ENCODE measurements around the gene SPECC1.
"Not testable (repeated sequence)": the region's sequence is repeated elsewhere in the genome, so short reads cannot be mapped to it uniquely, and the experiment has no call there.

Gene SPECC1

GRCh38 chr17:20214794-20215193 lies 205.6 kb downstream of the SPECC1 start:
- DNase-seq: peak; percentile 3 to 29

GRCh38 chr17:20216154-20216815 lies 207.1 kb downstream of the SPECC1 start:
- DNase-seq: peak in 1 of 2 experiments; percentile 1

GRCh38 chr17:20216853-20217252 lies 207.7 kb downstream of the SPECC1 start:
- DNase-seq: no peak

DNA sequence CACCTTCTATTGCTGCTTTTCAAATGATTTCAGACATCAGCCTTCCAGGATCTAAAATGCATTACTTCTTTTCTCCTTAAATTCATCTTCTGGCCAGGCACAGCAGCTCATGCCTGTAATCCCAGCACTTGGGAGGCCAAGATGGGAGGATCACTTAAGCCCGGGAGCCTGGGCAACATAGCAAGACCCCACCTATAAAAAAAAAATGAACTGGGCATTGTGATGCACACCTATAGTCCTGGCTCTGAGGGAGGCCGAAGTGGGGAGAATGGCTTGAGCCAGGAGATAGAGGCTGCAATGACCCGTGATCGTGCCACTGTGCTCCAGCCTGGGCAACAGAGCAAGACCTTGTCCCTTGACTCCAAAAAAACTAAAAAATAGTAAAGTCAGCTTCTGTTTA lies 208.5 kb downstream of the SPECC1 start:
- no peak for DNase-seq

- no peak for DNase-seq
These were observed 209.1 kb downstream of the SPECC1 start for GRCh38 chr17:20218272-20218671.

- no peak for DNase-seq
These were observed 214.7 kb downstream of the SPECC1 start for GRCh38 chr17:20223808-20224328.

- no peak for DNase-seq
These were observed 215.2 kb downstream of the SPECC1 start for GRCh38 chr17:20224379-20224778.

GRCh38 chr17:20225162-20226115 lies 216.3 kb downstream of the SPECC1 start:
- DNase-seq: no peak

DNA sequence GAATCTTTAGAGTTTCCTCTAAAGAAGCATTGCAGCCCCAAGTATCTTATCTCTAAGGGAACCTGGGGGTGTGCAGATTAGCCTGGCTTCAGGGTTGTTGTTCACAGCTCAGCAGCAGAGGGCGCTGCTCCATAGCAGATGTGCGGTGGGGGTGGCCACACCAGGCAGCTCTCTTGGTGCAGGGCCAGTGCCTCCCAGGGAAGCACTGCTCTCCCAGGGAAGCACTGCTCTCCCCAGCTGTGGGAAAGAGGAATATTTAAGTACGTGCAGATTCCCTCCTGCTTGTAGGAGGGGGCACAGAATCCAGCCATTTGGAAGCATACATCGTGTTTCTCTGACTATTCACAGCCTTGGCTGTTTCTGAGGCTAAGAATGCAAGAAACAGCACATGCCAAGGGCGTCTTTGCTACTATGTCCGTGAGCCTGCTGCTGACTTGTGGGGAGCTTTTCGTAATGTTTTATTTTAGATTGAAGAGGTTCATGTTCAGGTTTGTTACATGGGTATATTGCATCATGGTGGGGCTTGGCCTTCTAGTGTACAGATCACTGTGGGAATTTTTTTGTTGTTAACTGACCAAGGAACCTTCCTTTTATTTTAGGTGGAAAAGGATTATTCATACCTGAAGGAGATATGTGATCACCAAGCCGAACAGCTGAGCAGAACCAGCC lies 217.8 kb downstream of the SPECC1 start:
- DNase-seq: peak; percentile 43 to 52

DNA sequence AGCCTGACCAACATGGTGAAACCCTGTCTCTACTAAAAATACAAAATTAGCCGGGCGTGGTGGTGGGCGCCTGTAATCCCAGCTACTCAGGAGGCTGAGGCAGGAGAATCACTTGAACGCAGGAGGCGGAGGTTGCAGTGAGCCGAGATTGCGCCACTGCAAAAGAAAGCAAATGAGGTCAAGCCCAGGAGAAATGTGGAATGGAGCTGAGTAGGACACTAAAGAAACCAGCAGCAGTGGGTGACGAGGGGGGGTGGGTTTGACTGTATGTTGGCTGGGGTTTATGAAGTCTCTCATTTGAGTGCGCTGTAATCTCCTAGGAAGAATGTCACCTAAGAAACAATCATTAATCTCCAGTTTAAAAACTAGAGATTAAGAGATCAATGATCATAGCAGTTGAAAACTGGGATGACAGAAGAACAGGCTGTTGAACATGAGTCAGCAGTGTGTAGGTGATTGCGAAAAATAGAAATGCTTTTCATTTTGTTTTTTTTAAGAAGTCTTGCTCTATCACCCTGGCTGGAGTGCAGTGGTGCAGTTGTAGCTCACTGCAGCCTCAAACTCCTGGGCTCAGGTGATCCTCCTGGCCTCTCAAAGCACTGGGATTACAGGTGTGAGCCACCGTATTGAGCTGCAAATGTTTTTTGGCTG lies 218.7 kb downstream of the SPECC1 start:
- not testable (repeated sequence) for DNase-seq

- no peak for DNase-seq
These were observed 219.3 kb downstream of the SPECC1 start for GRCh38 chr17:20228410-20228809.

GRCh38 chr17:20228860-20229259 lies 219.7 kb downstream of the SPECC1 start:
- no peak for DNase-seq

DNA sequence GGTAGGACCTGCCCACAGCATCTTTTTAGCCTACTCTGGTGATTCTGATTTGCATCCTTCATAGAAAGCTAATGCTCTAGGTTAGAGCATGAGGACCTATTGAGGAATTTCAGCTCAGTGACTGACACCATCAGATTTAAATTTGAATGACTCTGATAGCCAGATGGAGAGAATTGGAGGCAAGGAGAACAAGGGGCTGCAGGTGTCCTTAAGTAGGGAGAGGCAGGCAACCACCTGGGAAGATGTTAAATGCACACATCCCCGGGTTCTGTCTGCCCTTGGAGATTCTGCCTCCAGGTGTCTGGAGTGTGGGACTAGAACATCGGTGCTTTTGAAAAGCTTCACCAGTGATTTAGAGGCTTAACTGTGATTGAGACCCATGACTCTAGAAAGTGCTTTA lies 221.8 kb downstream of the SPECC1 start:
- DNase-seq: no peak

- no peak for DNase-seq
These were observed 223.5 kb downstream of the SPECC1 start for GRCh38 chr17:20232611-20233010.

DNA sequence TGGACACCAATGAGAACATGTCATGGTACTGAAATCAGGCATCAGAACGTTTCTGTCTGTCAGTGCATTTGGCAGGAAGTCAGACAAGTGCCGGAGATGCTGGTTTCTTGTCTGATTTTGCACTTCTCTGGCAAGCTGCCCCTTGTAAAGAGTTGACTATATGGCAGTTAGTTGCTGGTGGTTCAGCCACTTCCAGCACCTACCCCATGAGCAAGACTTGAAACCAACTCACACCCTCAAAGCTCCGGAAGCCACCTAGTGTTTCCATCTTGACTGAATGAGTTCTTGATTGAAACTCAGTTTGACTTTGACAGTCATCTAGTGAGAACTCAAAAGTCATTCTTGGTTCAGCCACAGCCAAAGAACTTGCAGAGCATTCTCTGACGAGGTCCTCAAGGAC lies 225.1 kb downstream of the SPECC1 start:
- DNase-seq: no peak

- DNase-seq: no peak
These were observed 226.6 kb downstream of the SPECC1 start for GRCh38 chr17:20235747-20236146.

DNA sequence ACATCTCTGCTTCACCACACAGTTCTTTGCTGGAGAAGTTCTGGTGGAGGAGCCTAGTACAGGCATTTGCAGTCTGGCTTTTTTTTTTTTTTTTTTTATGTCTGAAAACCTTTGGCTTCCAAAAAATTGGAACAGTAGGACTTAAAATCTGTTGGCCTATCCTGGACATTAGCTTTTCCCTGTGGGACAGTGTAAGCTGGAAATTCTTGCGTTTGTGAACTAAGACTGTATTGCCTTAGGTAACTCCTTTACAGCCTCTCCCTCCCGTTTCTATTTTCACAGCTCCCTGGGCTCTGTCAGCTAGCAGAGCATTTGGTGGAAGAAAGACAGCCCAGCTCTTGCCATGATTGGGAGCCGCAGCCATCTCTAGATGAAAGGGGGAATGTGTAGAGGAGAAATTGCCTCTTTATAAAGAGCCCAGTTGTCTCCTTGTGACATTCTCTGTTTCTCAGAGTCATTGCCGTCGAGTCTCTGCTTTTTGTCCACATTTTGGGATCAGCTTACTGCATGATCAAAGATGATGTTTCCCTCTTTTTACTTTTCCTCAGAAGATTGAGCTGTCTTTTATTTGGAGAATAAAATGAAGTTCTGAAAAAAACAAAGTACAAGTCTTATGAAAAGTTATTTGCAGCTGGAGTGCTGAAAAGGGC lies 227.5 kb downstream of the SPECC1 start:
- DNase-seq: no peak

DNA sequence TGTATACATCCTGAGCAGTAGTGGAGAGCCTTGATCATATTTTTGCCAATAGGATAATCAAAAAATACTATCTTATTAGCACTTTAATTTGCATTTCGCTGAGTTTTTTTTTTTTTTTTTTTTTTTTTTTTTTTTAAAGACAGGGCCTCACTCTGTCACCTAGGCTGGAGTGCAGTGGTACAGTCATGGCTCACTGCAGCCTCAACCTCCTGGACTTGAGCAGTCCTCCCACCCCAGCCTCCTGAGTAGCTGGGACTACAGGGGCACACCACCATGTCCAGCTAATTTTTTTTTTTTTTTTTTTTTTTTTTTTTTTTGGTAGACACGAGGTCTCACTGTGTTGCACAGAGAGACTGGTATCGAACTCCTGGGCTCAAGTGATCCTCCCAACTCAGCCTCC lies 230.6 kb downstream of the SPECC1 start:
- not testable (repeated sequence) for DNase-seq

DNA sequence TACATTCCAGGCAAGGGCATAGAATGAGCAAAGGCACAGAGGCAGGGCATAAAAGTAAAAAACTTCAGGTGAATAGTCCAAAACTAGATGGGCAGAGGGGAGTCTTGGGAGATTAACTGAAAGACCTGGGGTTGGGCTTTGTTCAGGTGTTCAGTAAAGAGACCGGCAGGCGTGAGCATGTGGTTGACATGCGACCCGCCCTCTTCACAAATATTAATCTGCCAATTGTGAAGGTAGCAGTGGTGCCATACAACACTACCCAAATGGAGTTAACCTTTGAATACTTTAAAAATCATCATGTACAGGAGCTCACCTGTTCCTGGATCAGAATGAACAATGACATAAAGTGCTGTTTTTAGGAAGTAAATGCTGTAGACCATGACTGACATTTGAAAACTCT lies 232.7 kb downstream of the SPECC1 start:
- no peak for DNase-seq

DNA sequence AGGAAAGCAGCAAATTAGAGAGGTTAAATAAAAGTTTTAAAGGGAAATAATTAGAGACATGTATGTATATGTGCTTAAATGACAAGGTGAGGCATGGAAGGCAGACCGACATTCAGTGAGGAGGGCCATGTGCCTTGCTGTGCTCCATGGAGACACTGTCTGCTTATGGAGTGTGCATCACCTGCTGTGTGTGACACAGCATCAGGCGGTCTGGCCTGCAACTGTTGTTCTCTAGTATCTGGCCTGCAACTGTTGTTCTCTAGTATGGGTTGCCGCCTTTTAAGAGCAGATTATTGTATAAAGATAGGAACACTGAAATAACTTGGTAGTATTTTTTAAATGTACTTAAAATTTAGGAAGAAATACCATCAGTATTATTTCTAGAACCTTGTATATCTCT lies 233.1 kb downstream of the SPECC1 start:
- DNase-seq: no peak

DNA sequence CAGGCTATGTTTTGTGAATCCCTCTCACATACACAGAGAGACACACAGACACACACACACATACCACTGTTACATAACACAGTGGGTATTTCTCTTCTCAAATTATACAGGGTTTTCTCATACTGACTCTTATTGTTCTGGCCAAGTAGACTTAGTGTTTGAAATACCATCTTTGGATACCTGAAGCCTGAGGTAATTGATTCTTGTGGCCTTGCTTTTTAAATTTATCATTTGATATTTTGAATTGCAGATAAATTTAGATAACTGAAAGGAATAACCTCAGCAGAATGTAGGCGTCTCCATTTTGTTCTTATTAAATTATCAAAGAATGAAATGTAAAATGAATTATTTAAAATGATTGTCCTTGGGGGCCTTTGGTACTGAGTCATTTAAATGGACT lies 234.4 kb downstream of the SPECC1 start:
- no peak for DNase-seq

DNA sequence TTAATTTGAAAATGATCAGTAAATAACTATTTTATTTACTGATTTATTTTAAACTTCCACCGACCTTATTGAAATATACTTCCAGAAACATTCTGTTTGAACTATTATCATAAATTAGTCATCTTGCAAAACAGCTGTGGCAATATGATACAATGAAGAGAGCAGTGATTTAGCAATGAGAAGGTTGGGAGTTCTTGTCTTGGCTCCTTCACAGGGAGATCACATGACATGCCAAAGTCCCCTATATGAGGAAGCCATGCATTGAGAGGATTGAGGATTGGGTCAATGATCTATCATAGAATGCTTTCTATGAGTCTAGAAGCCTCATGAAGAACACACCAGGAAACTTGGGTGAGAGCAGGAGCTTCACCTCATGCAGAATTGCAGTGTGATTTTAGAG lies 235.5 kb downstream of the SPECC1 start:
- DNase-seq: no peak

All from Kasumi-1 (cell line).